Embryonic facial prominence (tissue), 1 donor: ENCODE data around the gene GNGT1.
A peak's percentile ranks its signal among the peaks of the same experiment; 100 is the strongest.
"Not testable (repeated sequence)": the region's sequence is repeated elsewhere in the genome, so short reads cannot be mapped to it uniquely, and the experiment has no call there.

Source experiments
- DNase-seq: peaks from one replicate; pipeline ENCODE4 v3.0.0-alpha.2; 2016; ENCODE audit errors: extremely low spot score

Gene GNGT1

GRCh38 chr7:93910076-93910994 is 4.0 kb downstream of the GNGT1 start:
- DNase-seq, result no peak

GRCh38 chr7:93911242-93911641 is 4.9 kb downstream of the GNGT1 start:
- not testable (repeated sequence) for DNase-seq

- DNase-seq, result not testable (repeated sequence)
These were observed 5.3 kb downstream of the GNGT1 start for GRCh38 chr7:93911661-93912060.

GRCh38 chr7:93913197-93913596 is 6.8 kb downstream of the GNGT1 start:
- DNase-seq, result no peak

- DNase-seq, result no peak
These were observed 8.3 kb downstream of the GNGT1 start for GRCh38 chr7:93914581-93915066.

- DNase-seq, result not testable (repeated sequence)
These were observed 9.0 kb downstream of the GNGT1 start for GRCh38 chr7:93915206-93915842.

GRCh38 chr7:93915888-93916287 is 9.5 kb downstream of the GNGT1 start:
- not testable (repeated sequence) for DNase-seq

- not testable (repeated sequence) for DNase-seq
These were observed 9.9 kb downstream of the GNGT1 start for GRCh38 chr7:93916315-93916714.

GRCh38 chr7:93920496-93921182 is 14.3 kb downstream of the GNGT1 start:
- DNase-seq, result no peak

- no peak for DNase-seq
These were observed 14.8 kb downstream of the GNGT1 start for GRCh38 chr7:93921186-93921585.

GRCh38 chr7:93921607-93922566 is 15.5 kb downstream of the GNGT1 start, which contains the start of gene GNG11:
Gene GNG11 (plus strand): TSS chr7:93921735. CDS start chr7:93922138, 403 bp downstream.
- DNase-seq, result peak; percentile 25

GRCh38 chr7:93923296-93923695 is 16.9 kb downstream of the GNGT1 start:
- no peak for DNase-seq

GRCh38 chr7:93923942-93924341 is 17.6 kb downstream of the GNGT1 start:
- DNase-seq, result no peak

- no peak for DNase-seq
These were observed 20.4 kb downstream of the GNGT1 start for GRCh38 chr7:93926800-93927199.

- no peak for DNase-seq
These were observed 21.2 kb downstream of the GNGT1 start for GRCh38 chr7:93927585-93927984.

GRCh38 chr7:93931655-93932054 is 25.3 kb downstream of the GNGT1 start:
- DNase-seq, result no peak

GRCh38 chr7:93933156-93933555 is 26.8 kb downstream of the GNGT1 start:
- no peak for DNase-seq

- no peak for DNase-seq
These were observed 28.7 kb downstream of the GNGT1 start for GRCh38 chr7:93935102-93935501.

GRCh38 chr7:93937818-93938217 is 31.5 kb downstream of the GNGT1 start:
- no peak for DNase-seq

- DNase-seq, result no peak
These were observed 31.9 kb downstream of the GNGT1 start for GRCh38 chr7:93938293-93938692.

GRCh38 chr7:93941945-93942344 is 35.6 kb downstream of the GNGT1 start:
- DNase-seq, result no peak
